Measurements from ENCODE around the gene TIGIT. TPM values are rescaled to one million over a fixed set of nuclear protein-coding genes. Genes with fewer than 3 reads are reported as not detected.

The TIGIT gene
- total RNA-seq, 1 experiment from 2014 or later: not detected

GRCh38 chr3:114328345-114328744 lies 34.5 kb downstream of the TIGIT start:
- H4K91ac ChIP-seq (ENCODE audit: insufficient read length, low read depth, low read length): no peak overlapping the region
- WGBS (ENCODE audit: extremely low coverage, insufficient read length, low lambda C conversion rate): no CpG with 5 or more reads among the region's 3 CpGs

More at GRCh38 chr3:114328345-114328744, 34.5 kb downstream of the TIGIT start:
- Histone ChIP-seq H3K4me1 (ENCODE audit: insufficient read depth, low read length) (no peaks in the 10 kb centered on the region), H2BK5ac (ENCODE audit: insufficient read length, low read length) (no peak overlapping the region), H3K9ac (ENCODE audit: extremely low read depth, insufficient read length, low read length) (no peak overlapping the region), H3K14ac (ENCODE audit: insufficient read depth, low read length) (no peak overlapping the region), H3T11ph (ENCODE audit: low read length) (no peak overlapping the region), H4K8ac (replicated peaks; ENCODE audit: insufficient read length, low read depth, low read length) (no peak overlapping the region), H2AK5ac (ENCODE audit: insufficient read length, low read length) (no peak overlapping the region), H3K23ac (ENCODE audit: insufficient read length, low read depth, low read length) (no peak overlapping the region), H4K5ac (ENCODE audit: insufficient read length, low read depth, low read length) (no peak overlapping the region), H3K56ac (ENCODE audit: insufficient read length, low read depth, low read length) (no peak overlapping the region), H2BK15ac (ENCODE audit: low read depth, low read length) (no peak overlapping the region), H2BK20ac (ENCODE audit: low read depth, low read length, poor library complexity, severe bottlenecking) (no peak overlapping the region), H3K4ac (ENCODE audit: low read depth, low read length) (no peak overlapping the region), H4K20me1 (ENCODE audit: control insufficient read depth, insufficient read depth, insufficient read length) (no peaks in the 10 kb centered on the region), H3K9me3 (ENCODE audit: control insufficient read depth, low read depth, low read length) (no peaks in the 10 kb centered on the region), H3K79me1 (ENCODE audit: insufficient read depth, low read depth, low read length, poor library complexity, severe bottlenecking) (no peaks in the 10 kb centered on the region), H3K23me2 (ENCODE audit: insufficient read length, low read depth, low read length, poor library complexity, severe bottlenecking) (no peaks in the 10 kb centered on the region), H3K27ac (ENCODE audit: insufficient read length, low read depth, low read length) (no peak overlapping the region), H3K4me2 (ENCODE audit: insufficient read depth, insufficient read length, low read length) (no peak overlapping the region), H2AFZ (ENCODE audit: low read length) (no peak overlapping the region), H2BK120ac (ENCODE audit: low read depth, low read length, poor library complexity, severe bottlenecking) (no peak overlapping the region), H3K27me3 (ENCODE audit: insufficient read depth, low read length) (no peaks in the 10 kb centered on the region), H3K79me2 (ENCODE audit: insufficient read depth, low read length) (no peaks in the 10 kb centered on the region), H2BK12ac (ENCODE audit: insufficient read length, low read depth, low read length) (no peak overlapping the region), H3K18ac (ENCODE audit: insufficient read length, low read depth, low read length) (no peak overlapping the region)
- H3K4me1 Mint-ChIP-seq: peaks cover 34 to 38% of the 10 kb centered on the region in 2 experiments
- peaks cover 0 to 4% of the 10 kb centered on the region in 2 experiments; a peak in 1 of 5 replicates for H3K9me3 Mint-ChIP-seq
- TF ChIP-seq CTCF (conservative IDR thresholded peaks at IDR 0.05): no peak
- peaks cover 0 to 12% (median 2%) of the 10 kb centered on the region in 3 experiments; a peak in 2 of 7 replicates for H3K36me3 Mint-ChIP-seq (ENCODE audit: insufficient read depth in 1 of 3, low read depth in 3 of 3)
- no peak overlapping the region for H3K4me3 Mint-ChIP-seq
- H3K27me3 Mint-ChIP-seq (ENCODE audit: low read depth): no peaks in the 10 kb centered on the region
- DNase-seq: no peak
- no peak overlapping the region for H3K27ac Mint-ChIP-seq
